ENCODE measurements around the gene ACTN3.
"Not testable (repeated sequence)": the region's sequence is repeated elsewhere in the genome, so short reads cannot be mapped to it uniquely, and the experiment has no call there.

Gene ACTN3

GRCh38 chr11:66600631-66601233 is 54.0 kb downstream of the ACTN3 start:
- DNase-seq (ENCODE audit: low spot score) = no peak

- DNase-seq (ENCODE audit: low spot score) = no peak
Observed at GRCh38 chr11:66603072-66603471, 56.4 kb downstream of the ACTN3 start.

- no peak for DNase-seq (ENCODE audit: low spot score)
Observed at GRCh38 chr11:66604155-66604554, 57.5 kb downstream of the ACTN3 start.

GRCh38 chr11:66606608-66607007 is 59.9 kb downstream of the ACTN3 start:
- not testable (repeated sequence) for DNase-seq (ENCODE audit: low spot score)

GRCh38 chr11:66607126-66607834 is 60.6 kb downstream of the ACTN3 start:
- DNase-seq (ENCODE audit: low spot score) = no peak

GRCh38 chr11:66609721-66610617 is 63.3 kb downstream of the ACTN3 start:
- no peak for DNase-seq (ENCODE audit: low spot score)

- DNase-seq (ENCODE audit: low spot score) = no peak
Observed at GRCh38 chr11:66612458-66612857, 65.8 kb downstream of the ACTN3 start.
